ENCODE measurements around the gene ODC1. TPM values are rescaled to one million over a fixed set of nuclear protein-coding genes. Genes with fewer than 3 reads are reported as not detected.

ODC1 gene
- total RNA-seq, 1 donor from 2014 or later = 235 TPM

DNA sequence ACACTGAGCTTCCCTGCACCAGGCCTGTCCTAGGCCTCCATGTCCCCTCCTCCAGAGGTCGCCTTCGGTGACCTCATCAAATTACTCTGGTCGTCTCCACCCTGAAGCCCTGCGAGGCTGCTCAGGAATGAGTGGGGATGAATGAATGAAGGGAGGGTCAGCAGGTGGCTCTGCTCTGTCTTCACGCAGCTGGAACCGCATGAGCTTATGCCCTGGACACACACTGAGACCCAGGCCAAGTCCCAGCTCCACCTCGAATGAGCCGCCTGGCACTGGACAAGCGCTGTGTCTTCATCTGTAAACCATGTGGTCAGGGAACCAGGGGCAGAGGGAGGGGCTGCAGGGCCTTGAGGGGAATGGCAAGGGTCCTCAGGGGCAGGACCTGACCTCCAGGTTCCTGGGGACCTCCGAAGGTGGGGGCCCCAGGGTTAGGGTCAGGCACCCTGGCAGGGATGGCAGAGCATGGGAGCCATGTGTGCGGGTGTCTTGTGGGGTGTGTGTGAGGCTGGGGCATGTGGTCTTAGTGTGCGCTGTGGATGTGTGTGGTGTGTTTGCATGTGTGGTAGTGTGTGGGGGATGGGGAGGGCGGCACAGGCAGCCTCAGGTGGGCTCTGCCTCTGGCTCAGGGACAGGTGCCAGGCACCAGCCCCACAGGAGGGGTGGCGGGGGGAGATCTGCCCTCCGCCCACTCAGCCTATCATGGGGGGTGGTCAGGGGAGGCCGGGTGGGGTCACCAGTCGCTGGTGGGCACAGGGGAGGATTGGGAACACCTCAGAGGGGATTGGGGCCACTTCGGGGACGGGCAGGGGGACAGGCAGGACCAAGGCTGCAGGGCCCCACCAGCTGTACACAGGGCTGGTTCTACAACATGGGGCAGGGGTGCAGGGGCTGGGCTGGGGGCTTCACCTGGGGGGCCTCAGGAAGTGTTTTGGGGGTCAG is 13.9 kb downstream of the ODC1 start:
- H3K27ac Mint-ChIP-seq = no peak overlapping the region
- intact Hi-C loops (cut with micrococcal nuclease) = loop anchor here (2.0 to 5.0 kb wide), 3 partner anchors 25 to 449 kb away; no protein-coding TSS in a partner anchor
- DNase-seq (ENCODE audit: low spot score) = no peak
- H3K4me3 Mint-ChIP-seq = no peak overlapping the region
- peaks cover 2% of the 10 kb centered on the region for H3K27me3 Mint-ChIP-seq (ENCODE audit: insufficient read depth)
- peaks cover 8% of the 10 kb centered on the region for H3K36me3 Mint-ChIP-seq (ENCODE audit: low read depth)
- H3K9me3 Mint-ChIP-seq = no peaks in the 10 kb centered on the region
- peaks cover 6% of the 10 kb centered on the region for H3K4me1 Mint-ChIP-seq (ENCODE audit: low read depth)

DNA sequence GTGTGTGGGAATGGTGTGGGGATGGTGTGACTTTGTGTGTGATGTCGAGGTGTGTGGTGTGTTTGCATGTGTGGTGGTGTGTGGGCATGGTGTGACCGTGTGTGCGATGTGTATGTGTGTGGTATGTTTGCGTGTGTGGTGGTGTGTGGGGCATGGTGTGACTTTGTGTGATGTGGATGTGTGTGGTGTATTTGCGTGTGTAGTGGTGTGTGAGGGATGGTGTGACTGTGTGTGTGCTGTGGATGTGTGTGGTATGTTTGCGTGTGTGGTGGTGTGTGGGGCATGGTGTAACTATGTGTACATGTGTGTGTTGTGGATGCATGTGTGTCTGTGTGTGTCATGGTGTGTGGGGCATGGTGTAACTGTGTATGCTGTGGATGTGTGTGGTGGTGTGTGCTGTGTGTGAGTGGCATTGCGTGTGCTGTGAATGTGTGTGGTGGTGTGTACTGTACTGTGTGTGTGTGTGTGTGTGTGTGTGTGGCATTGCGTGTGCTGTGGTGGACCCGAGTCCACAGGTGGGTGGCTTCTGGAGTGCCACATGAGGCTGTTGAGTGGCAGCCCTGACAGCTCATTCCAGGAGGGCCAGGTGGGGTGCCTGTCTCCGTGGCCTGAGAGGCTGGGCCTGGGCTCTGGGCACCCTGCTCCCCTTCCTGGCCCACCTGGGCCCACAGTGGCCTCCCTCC is 14.7 kb downstream of the ODC1 start:
- Mint-ChIP-seq H3K27me3 (ENCODE audit: insufficient read depth) (peaks cover 2% of the 10 kb centered on the region), H3K27ac (no peak overlapping the region), H3K36me3 (ENCODE audit: low read depth) (peaks cover 4% of the 10 kb centered on the region), H3K4me1 (ENCODE audit: low read depth) (peaks cover 6% of the 10 kb centered on the region), H3K9me3 (no peaks in the 10 kb centered on the region), H3K4me3 (peak overlapping the region; percentile 53)
- intact Hi-C loops (cut with micrococcal nuclease) = loop anchor here (5.0 kb wide), 1 partner anchor 291 kb away; no protein-coding TSS in a partner anchor
- no peak for DNase-seq (ENCODE audit: low spot score)

DNA sequence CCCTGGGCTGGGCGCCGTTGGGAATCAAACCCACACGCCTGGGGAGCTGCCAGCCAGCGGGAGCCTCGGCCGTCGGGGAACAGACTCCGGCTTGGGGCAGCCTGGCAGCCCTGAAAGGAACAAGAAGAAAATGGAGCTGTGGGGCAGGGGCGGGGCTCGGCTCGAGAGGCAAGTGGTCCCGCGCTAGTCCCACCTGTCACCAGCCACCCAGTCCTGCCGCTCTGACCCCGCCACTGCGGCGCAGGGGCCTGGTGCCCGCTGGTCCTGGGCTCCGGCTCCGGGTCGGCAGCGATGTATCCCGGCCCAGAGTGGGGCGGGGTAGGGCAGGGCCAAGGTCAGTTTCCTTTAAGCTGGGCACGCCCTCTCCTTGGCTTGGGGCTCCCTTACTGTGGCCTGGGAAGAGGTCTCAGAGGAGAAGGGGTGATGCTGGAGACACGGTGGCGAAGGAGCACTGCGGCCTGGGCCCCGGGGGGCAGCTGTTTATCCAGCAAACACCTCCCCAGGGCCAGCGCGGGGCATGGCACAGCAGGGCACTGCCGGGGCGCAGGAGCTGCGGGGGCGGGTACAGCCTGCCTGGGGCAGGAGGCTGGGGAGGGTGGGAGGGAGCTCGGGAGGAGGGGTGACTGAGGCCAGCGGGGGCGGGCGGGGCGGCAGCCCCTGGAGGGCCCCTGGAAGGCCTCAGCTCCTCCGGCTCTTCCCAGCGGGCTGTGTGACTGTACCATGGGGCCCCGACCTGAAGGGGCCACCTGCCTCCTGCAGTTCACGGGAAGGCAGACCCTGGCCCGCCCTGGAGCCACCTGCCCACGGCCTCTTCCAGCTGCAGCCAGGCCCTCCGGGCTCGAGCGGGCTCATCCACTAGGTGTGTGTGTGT is 15.6 kb downstream of the ODC1 start:
- Mint-ChIP-seq H3K4me1 (ENCODE audit: low read depth) (peaks cover 6% of the 10 kb centered on the region), H3K9me3 (no peaks in the 10 kb centered on the region), H3K4me3 (peak overlapping the region; percentile 79), H3K27ac (peak overlapping the region; percentile 52), H3K27me3 (ENCODE audit: insufficient read depth) (peaks cover 2% of the 10 kb centered on the region), H3K36me3 (ENCODE audit: low read depth) (peaks cover 4% of the 10 kb centered on the region)
- DNase-seq (ENCODE audit: low spot score) = peak; percentile 31
- intact Hi-C loops (cut with micrococcal nuclease) = loop anchor here (1.0 to 5.0 kb wide), 2 partner anchors 128 to 290 kb away; no protein-coding TSS in a partner anchor

DNA sequence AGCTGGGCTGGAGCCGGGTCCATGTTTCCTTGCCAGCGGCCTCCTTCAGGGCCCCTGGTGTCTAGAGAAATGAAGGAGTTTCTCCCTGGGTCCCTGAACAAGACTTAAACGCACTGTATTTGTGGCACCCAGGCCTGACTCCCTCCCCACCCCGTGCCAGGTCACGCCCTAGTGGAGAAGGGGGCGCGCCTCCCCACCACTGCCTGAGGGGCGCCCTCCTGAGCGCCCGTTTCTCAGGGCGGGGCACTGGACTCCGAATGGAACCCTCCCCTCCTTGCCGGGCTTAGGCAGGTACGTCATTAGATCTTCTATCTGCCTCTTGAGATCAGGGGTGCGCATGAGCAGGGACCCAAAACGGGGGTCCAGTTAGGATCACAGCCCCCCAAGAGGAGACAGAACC is 16.3 kb downstream of the ODC1 start:
- H3K4me3 Mint-ChIP-seq = peak overlapping the region; percentile 79
- DNase-seq (ENCODE audit: low spot score) = no peak
- intact Hi-C loops (cut with micrococcal nuclease) = loop anchor here (1.0 to 5.0 kb wide), 2 partner anchors 127 to 289 kb away; no protein-coding TSS in a partner anchor
- H3K36me3 Mint-ChIP-seq (ENCODE audit: low read depth) = peaks cover 6% of the 10 kb centered on the region
- no peaks in the 10 kb centered on the region for H3K9me3 Mint-ChIP-seq
- H3K27ac Mint-ChIP-seq = peak overlapping the region; percentile 52
- H3K27me3 Mint-ChIP-seq (ENCODE audit: insufficient read depth) = peaks cover 2% of the 10 kb centered on the region
- H3K4me1 Mint-ChIP-seq (ENCODE audit: low read depth) = peaks cover 6% of the 10 kb centered on the region

DNA sequence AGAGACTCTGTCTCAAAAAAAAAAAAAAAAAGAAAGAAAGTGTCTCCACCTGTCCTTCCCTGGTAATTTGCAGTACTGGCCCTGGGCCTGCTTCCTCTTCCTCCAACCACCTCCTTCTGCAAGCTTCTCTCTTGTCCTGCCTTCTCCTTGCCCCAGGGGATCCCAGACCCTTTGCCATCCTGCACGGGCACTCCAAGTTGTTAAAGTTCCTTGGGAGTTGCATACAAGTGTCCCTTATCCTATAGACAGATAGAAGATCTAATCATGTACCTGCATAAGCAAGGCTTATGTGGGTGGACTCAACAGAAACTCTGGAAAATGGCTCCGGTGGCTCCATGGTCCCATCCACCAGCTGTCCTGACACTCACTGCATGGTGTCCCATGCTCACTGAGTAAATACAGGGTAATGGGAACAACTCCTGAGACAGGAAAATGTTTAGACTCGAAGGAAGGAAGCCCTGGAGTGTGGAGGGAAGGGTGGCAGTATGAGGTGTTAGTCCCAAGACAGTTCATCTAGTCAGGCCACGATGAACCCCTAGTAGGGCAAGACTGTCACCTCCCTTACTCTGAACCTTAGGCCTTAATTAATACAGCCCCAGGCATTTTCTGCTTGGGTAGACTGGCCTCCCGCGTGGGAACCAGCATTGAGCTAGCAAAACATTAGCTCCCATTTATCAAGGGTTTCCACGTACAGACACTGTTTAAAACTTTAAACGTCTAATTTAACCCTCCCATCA is 17.1 kb downstream of the ODC1 start:
- intact Hi-C loops (cut with micrococcal nuclease) = loop anchor here (5.0 kb wide), 1 partner anchor 289 kb away; no protein-coding TSS in a partner anchor
- no peaks in the 10 kb centered on the region for H3K9me3 Mint-ChIP-seq

DNA sequence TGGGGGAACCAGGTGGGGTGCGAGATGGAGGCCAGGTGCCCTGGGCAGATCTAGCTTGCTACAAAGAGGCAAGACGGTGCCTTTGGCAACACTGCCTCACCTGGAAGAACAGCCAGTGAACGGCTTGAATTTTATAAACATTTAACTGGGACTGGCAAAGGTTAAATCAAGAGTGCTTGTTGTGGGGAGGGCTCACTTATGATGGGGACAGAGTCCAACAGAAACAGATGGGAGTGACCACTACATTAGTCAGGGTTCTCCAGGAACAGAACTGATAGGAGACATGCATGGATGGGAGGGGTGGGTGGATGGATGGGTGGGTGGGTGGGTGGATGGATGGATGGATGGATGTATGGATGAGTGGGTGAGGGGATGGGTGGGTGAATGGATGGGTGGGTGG is 19.2 kb downstream of the ODC1 start:
- no peaks in the 10 kb centered on the region for H3K27me3 Mint-ChIP-seq (ENCODE audit: insufficient read depth)
- H3K4me3 Mint-ChIP-seq = no peak overlapping the region
- DNase-seq (ENCODE audit: low spot score) = no peak
- H3K4me1 Mint-ChIP-seq (ENCODE audit: low read depth) = peaks cover 6% of the 10 kb centered on the region
- peak overlapping the region; percentile 5 for H3K27ac Mint-ChIP-seq
- intact Hi-C loops (cut with micrococcal nuclease) = no loop called here
- H3K36me3 Mint-ChIP-seq (ENCODE audit: low read depth) = peaks cover 6% of the 10 kb centered on the region
- H3K9me3 Mint-ChIP-seq = no peaks in the 10 kb centered on the region

More for the DNA sequence above, 17.1 kb downstream of the ODC1 start:
- Mint-ChIP-seq H3K27me3 (ENCODE audit: insufficient read depth) (peaks cover 2% of the 10 kb centered on the region), H3K4me3 (peak overlapping the region; percentile 39), H3K4me1 (ENCODE audit: low read depth) (peaks cover 6% of the 10 kb centered on the region), H3K27ac (no peak overlapping the region), H3K36me3 (ENCODE audit: low read depth) (peaks cover 6% of the 10 kb centered on the region)
- no peak for DNase-seq (ENCODE audit: low spot score)

DNA sequence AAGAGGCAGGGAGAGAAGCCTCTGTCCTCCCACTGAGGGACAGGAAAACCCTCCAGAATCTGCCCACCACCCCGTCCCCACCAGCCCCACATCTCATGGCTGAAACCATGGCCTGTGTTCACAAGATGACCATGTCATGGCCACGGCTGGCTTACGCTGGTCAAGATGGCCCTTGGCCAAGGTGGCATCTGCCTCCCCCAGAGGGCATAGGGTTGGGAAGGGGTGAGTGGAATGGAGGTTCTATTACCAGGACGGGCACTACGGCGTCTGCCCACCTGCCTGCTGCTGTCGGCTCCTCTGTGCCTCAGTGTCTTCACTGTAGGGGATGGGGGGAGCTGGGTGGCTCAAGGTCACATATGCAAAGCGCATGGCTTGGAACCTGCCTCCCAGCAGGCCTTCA is 19.8 kb downstream of the ODC1 start:
- Mint-ChIP-seq H3K27me3 (ENCODE audit: insufficient read depth) (no peaks in the 10 kb centered on the region), H3K27ac (no peak overlapping the region), H3K4me1 (ENCODE audit: low read depth) (peaks cover 5% of the 10 kb centered on the region), H3K36me3 (ENCODE audit: low read depth) (peaks cover 6% of the 10 kb centered on the region), H3K9me3 (no peaks in the 10 kb centered on the region), H3K4me3 (no peak overlapping the region)
- intact Hi-C loops (cut with micrococcal nuclease) = no loop called here
- no peak for DNase-seq (ENCODE audit: low spot score)

DNA sequence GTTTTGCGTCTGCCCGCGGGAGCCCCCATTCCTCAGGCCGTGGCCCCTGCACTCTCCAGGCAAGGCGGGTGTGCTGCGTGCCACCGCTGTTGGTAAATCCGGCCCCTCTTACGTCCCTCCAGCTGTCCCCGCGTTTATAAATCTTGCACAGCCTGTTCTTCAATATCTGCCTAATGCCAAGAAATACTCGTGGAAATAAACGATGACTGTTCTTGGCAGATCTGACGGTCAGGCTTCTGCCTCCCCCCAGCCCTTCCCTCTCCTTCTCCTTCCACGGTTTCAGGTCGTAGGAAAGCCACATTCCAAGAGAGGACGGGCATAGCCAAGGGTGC is 20.5 kb downstream of the ODC1 start:
- Mint-ChIP-seq H3K4me1 (ENCODE audit: low read depth) (no peaks in the 10 kb centered on the region), H3K4me3 (no peak overlapping the region), H3K9me3 (no peaks in the 10 kb centered on the region), H3K27me3 (ENCODE audit: insufficient read depth) (no peaks in the 10 kb centered on the region), H3K27ac (no peak overlapping the region), H3K36me3 (ENCODE audit: low read depth) (peaks cover 5% of the 10 kb centered on the region)
- DNase-seq (ENCODE audit: low spot score) = no peak
- intact Hi-C loops (cut with micrococcal nuclease) = no loop called here

DNA sequence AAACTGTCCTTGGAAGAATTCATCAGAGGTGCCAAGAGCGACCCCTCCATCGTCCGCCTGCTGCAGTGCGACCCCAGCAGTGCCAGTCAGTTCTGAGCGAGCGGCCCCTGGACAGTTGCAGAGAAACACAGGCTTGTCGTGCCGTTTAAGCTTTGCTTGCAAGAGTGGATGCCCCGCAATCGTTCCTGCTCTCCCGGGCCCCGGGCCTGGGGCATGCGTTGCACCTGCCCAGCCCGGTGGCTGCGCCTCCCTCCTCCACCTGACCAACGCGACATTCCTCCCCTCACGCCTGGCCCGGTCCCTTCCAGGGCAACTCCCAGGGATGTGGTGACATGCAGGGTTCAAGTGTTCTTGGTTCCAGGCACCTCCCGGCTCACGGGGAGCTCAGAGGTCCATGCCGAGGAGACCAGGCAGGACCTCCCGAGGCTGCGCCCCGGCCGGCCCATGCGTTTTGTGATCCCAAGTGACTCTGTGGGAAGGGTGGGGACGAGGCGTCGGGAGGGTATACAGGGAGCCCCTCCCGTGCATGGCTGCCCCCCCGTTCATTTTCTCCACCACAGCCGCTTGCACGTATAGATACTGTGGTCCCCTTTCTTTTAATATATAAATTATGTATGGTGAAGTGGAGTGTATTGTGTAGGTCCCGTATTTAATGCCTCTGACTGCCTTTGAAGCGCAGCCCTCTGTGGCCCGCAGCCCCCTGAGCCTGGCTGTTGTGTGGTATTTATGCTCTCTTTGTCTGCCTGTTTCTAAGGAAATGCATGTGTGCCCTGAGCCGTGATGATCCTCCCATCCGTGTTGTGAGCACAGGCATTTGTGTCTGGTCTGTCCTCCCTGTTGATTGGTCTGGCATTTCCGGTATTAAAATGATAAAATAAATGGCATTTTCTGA is 21.2 kb downstream of the ODC1 start:
- H3K36me3 Mint-ChIP-seq (ENCODE audit: low read depth) = peaks cover 5% of the 10 kb centered on the region
- H3K27me3 Mint-ChIP-seq (ENCODE audit: insufficient read depth) = no peaks in the 10 kb centered on the region
- intact Hi-C loops (cut with micrococcal nuclease) = no loop called here
- no peaks in the 10 kb centered on the region for H3K9me3 Mint-ChIP-seq
- no peak overlapping the region for H3K4me3 Mint-ChIP-seq
- no peak overlapping the region for H3K27ac Mint-ChIP-seq
- no peak for DNase-seq (ENCODE audit: low spot score)
- H3K4me1 Mint-ChIP-seq (ENCODE audit: low read depth) = no peaks in the 10 kb centered on the region

DNA sequence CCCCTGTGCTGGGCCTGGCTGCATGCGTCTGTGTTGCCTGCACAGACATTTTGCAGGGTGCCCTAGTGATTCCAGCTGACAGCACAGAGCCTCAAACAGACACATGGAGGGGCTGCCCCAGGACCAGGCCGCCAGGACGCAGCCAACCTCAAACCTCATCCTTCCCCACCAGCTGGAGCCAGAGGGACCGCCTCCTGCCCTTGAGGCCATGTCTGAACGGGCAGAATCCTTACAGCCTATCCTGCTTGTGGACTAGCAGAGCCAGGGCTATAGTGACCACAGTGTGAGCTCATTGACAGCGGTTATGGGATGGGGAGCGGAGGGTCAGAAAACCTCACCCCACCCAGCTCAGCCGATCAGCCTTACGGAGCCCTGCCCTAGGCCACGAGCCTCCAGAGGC is 22.4 kb downstream of the ODC1 start:
- DNase-seq (ENCODE audit: low spot score) = no peak
- Mint-ChIP-seq H3K36me3 (ENCODE audit: low read depth) (peaks cover 5% of the 10 kb centered on the region), H3K4me3 (no peak overlapping the region), H3K4me1 (ENCODE audit: low read depth) (no peaks in the 10 kb centered on the region), H3K27ac (no peak overlapping the region), H3K27me3 (ENCODE audit: insufficient read depth) (no peaks in the 10 kb centered on the region), H3K9me3 (no peaks in the 10 kb centered on the region)
- intact Hi-C loops (cut with micrococcal nuclease) = no loop called here

DNA sequence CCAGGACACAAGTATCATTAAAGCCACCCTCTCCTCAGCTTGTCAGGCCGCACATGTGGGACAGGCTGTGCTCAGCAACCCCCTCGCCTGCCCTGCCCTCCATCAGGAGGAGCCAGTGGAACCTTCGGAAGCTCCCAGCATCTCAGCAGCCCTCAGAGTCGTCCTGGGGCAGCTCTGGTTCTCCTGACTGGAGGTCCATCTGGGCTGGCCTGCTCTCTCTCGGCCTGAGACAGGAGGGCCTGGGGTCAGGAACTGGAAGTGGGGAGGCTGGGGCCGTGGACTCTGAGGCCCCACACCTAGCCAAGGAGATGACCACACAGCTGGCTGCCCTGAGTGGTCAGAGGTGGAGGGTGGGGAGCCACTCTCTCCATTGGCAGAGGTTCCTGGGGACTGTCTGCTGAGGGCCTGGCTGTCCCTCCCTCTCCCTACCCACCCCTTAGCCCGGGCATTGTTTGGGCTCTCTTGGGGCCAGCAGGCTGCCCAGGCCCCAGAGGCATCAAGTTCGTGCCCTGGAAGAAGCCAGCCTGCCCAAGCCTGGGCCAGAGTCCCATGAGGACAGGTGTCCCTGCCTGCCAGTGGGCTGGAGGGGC is 23.1 kb downstream of the ODC1 start:
- no peak for DNase-seq (ENCODE audit: low spot score)
- Mint-ChIP-seq H3K36me3 (ENCODE audit: low read depth) (peaks cover 5% of the 10 kb centered on the region), H3K4me1 (ENCODE audit: low read depth) (no peaks in the 10 kb centered on the region), H3K27ac (no peak overlapping the region), H3K27me3 (ENCODE audit: insufficient read depth) (no peaks in the 10 kb centered on the region), H3K9me3 (no peaks in the 10 kb centered on the region), H3K4me3 (no peak overlapping the region)
- intact Hi-C loops (cut with micrococcal nuclease) = no loop called here

Data from activated T-helper 1 cell treated with anti-CD3 and anti-CD28 coated beads, Interleukin-12 subunit alpha, Interleukin-12 subunit beta, Interleukin-2, Interleukin-4 antibody, amounts not matched to agents 30 ng/mL and 10 ng/mL and 1 ng/mL, durations not matched to agents 14 hours and 24 hours and 36 hours (primary cell).